EH (cell line): Measurements from ENCODE around the gene CRLF3.
"Not testable (repeated sequence)": the region's sequence is repeated elsewhere in the genome, so short reads cannot be mapped to it uniquely, and the experiment has no call there.

ENCODE experiments used
- DNase-seq: peaks from one replicate; pipeline ENCODE4 v3.0.0-alpha.2; 2015; ENCODE audit warnings: low read depth

The CRLF3 gene

GRCh38 chr17:30824356-30825145 is at the start of gene CRLF3:
CRLF3 (minus strand) TSS chr17:30824692; CDS start chr17:30824651, 41 bp downstream.
- DNase-seq = peak; percentile 90

GRCh38 chr17:30869005-30869404 is 44.5 kb upstream of the CRLF3 start:
- no peak for DNase-seq

- DNase-seq = no peak
These were observed 40.1 kb upstream of the CRLF3 start for GRCh38 chr17:30864636-30865035.

- DNase-seq = no peak
These were observed 34.2 kb upstream of the CRLF3 start for GRCh38 chr17:30858556-30859250.

GRCh38 chr17:30854146-30854545 is 29.7 kb upstream of the CRLF3 start:
- DNase-seq = no peak

GRCh38 chr17:30848021-30848420 is 23.5 kb upstream of the CRLF3 start:
- no peak for DNase-seq

GRCh38 chr17:30840771-30841170 is 16.3 kb upstream of the CRLF3 start:
- DNase-seq = no peak

GRCh38 chr17:30838202-30838807 is 13.8 kb upstream of the CRLF3 start:
- DNase-seq = no peak

GRCh38 chr17:30832438-30833124 is 8.1 kb upstream of the CRLF3 start:
- DNase-seq = peak; percentile 3

- peak; percentile 91 for DNase-seq
These were observed 7.4 kb upstream of the CRLF3 start, which contains the start of gene ATAD5 for GRCh38 chr17:30831663-30832437. ATAD5 (plus strand) TSS chr17:30831966; CDS start chr17:30832348, 382 bp downstream.

GRCh38 chr17:30831257-30831656 is 6.8 kb upstream of the CRLF3 start:
- peak; percentile 19 for DNase-seq

GRCh38 chr17:30829022-30829421 is 4.5 kb upstream of the CRLF3 start:
- no peak for DNase-seq

- DNase-seq = no peak
These were observed 2.6 kb upstream of the CRLF3 start for GRCh38 chr17:30827082-30827481.

GRCh38 chr17:30824002-30824355 is 513 bp downstream of the CRLF3 start:
- DNase-seq = peak; percentile 21

GRCh38 chr17:30823421-30823820 is 1.1 kb downstream of the CRLF3 start:
- no peak for DNase-seq

- DNase-seq = not testable (repeated sequence)
These were observed 1.6 kb downstream of the CRLF3 start for GRCh38 chr17:30822919-30823318.

- DNase-seq = no peak
These were observed 2.4 kb downstream of the CRLF3 start for GRCh38 chr17:30821871-30822723.

- DNase-seq = peak; percentile 58
These were observed 4.4 kb downstream of the CRLF3 start for GRCh38 chr17:30819971-30820705.

GRCh38 chr17:30816165-30816564 is 8.3 kb downstream of the CRLF3 start:
- DNase-seq = no peak

- DNase-seq = peak; percentile 30
These were observed 9.6 kb downstream of the CRLF3 start for GRCh38 chr17:30814860-30815259.
